Adrenal gland (tissue), 12 donors: ENCODE measurements around the gene CEPT1. TPM values are rescaled to one million over a fixed set of nuclear protein-coding genes. Genes with fewer than 3 reads are reported as not detected.
"Not testable (repeated sequence)": the region's sequence is repeated elsewhere in the genome, so short reads cannot be mapped to it uniquely, and the experiment has no call there.

Source experiments
- DNase-seq, 7 donors: peaks; one replicate each; pipeline ENCODE4 v3.0.0-alpha.2; 2019 to 2020
- H3K27ac ChIP-seq, 5 donors: fragments of 200-600 bp; sonication (generic) in 4 of 5; 1 replicate in 3 of 5; 2 replicates in 2 of 5; pipeline versions ENCODE4 v1.5.1 to v1.8.0; 2016 to 2020; ENCODE audit warnings: mild to moderate bottlenecking in 1 of 5
- H3K27me3 ChIP-seq: fragments of 200-600 bp; 2 replicates; pipeline ENCODE4 v1.8.0; 2021
- H3K36me3 ChIP-seq, 2 donors: fragments of 200-600 bp; replicated peaks in 1 of 2; 1 replicate in 1 of 2; 2 replicates in 1 of 2; pipeline versions ENCODE4 v1.5.1 to v1.8.0; 2018 to 2022
- H3K4me1 ChIP-seq, 2 donors: fragments of 200-600 bp; replicated peaks in 1 of 2; 1 replicate in 1 of 2; 2 replicates in 1 of 2; pipeline versions ENCODE4 v1.5.1 to v1.8.0; 2018 to 2021
- H3K4me3 ChIP-seq, 4 donors: fragments of 200-600 bp; sonication (generic) in 3 of 4; one replicate each; pipeline ENCODE4 v1.5.1; 2016 to 2018
- H3K9me3 ChIP-seq, 3 donors: fragments of 200-600 bp; sonication (generic) in 1 of 3; replicated peaks in 1 of 3; 1 replicate in 2 of 3; 2 replicates in 1 of 3; pipeline versions ENCODE4 v1.5.1 to v1.8.0; 2016 to 2021
- POLR2A ChIP-seq, 2 donors: fragments of 450-650 bp; IDR thresholded peaks; one replicate each; pipeline ENCODE4 v1.6.1; 2017; ENCODE audit warnings: antibody characterized with exemption in 2 of 2, mild to moderate bottlenecking in 2 of 2, moderate library complexity in 1 of 2
- WGBS, 4 donors: extraction: QIAGEN DNeasy Blood & Tissue Kit in 2 of 4; methylation state at CpG; one replicate each; pipeline versions ENCODE4 v1.1.5 to v1.1.7; 2013 to 2017; 5-methylcytosine and 5-hydroxymethylcytosine counted together
- intact Hi-C, 2 donors: fragments of 100-400 bp; cut with DNase I; formaldehyde crosslinking; loops; one replicate each; pipeline versions ENCODE4 v1.14.1 to v1.15.0; 2022 to 2023
- polyA plus RNA-seq, 3 donors: library from polyadenylated mRNA; stranded (reverse); fragments of 200-250 nt in 2 of 3; fragments of 350-450 nt in 1 of 3; fragmentation: Illumina TruSeq in 1 of 3; extraction: RNeasy Lipid Tissue Mini Kit (QIAGEN cat#74804) in 1 of 3; gene quantifications; one replicate each; pipeline ENCODE4 v1.2.3, GENCODE V29; 2013 to 2014
- total RNA-seq, 9 donors: library from RNA; depleted of rRNA in 4 of 9; stranded (reverse); fragments of >200 nt in 4 of 9; fragments of 120-200 nt in 1 of 9; fragmentation: NEBNext Ultra II Directional in 1 of 9; extraction: Animal tissue kit (Norgen Biotek cat#: 25700) in 1 of 9; gene quantifications; one replicate each; pipeline versions ENCODE4 v1.1.0 to v1.2.4, GENCODE V29; 2013 to 2023
- TF ChIP-seq, protein P1 (sequence below), 6 experiments: fragments of 450-650 bp in 4 of 6; fragments of 200-600 bp in 2 of 6; sonication (generic) in 1 of 6; IDR thresholded peaks; 1 replicate in 5 of 6; 2 replicates in 1 of 6; pipeline versions ENCODE4 v1.5.1 to v1.8.0; 2016 to 2021; ENCODE audit warnings: antibody characterized with exemption in 6 of 6, mild to moderate bottlenecking in 2 of 6, moderate library complexity in 1 of 6
- donor health status: healthy with polysubstance abuse.
- donor health status: Bipolar disorder and iron deficiency.
- donor health status: DM: yes; HTN: yes; CAD: no.
- donor health status: DM: no; HTN: no; CAD: no.
- donor health status: DM: no; HTN: no; CAD: no.
- donor health status: DM: yes; HTN: yes; CAD: no.

The CEPT1 gene
- total and polyA plus RNA-seq, 12 donors: 17.0 to 55.8 (median 38.1) TPM

DNA sequence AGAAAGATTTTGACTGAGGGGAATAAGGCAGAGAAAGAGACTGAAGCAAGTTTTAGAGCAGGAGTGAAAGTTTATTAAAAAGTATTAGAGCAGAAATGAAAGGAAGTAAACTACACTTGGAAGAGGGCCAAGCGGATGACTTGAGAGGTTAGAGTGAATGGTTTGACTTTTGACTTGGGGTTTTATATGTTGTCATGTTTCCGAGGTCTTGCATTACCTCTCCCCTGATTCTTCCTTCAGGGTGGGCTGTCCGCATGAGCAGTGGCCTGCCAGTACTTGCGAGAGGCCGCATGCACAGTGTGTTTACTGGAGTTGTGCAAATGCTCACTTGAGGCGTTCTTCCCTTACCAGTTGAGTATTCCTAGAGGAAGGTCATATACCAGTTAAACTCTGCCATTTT lies 73.4 kb downstream of the CEPT1 start:
- Histone ChIP-seq H3K4me1 (peaks cover 14 to 19% of the 10 kb centered on the region in 2 donors), H3K4me3 (no peak overlapping the region), H3K27me3 (no peaks in the 10 kb centered on the region), H3K27ac (no peak overlapping the region), H3K9me3 (no peaks in the 10 kb centered on the region), H3K36me3 (no peaks in the 10 kb centered on the region)
- DNase-seq: no peak
- WGBS, 4 donors: 77 to 84% (median 81%) methylated on average over 6 of the region's 6 CpGs
- intact Hi-C loops: no loop called here
- TF ChIP-seq POLR2A (IDR thresholded peaks at IDR 0.05): no peak
- TF ChIP-seq, protein P1, sequence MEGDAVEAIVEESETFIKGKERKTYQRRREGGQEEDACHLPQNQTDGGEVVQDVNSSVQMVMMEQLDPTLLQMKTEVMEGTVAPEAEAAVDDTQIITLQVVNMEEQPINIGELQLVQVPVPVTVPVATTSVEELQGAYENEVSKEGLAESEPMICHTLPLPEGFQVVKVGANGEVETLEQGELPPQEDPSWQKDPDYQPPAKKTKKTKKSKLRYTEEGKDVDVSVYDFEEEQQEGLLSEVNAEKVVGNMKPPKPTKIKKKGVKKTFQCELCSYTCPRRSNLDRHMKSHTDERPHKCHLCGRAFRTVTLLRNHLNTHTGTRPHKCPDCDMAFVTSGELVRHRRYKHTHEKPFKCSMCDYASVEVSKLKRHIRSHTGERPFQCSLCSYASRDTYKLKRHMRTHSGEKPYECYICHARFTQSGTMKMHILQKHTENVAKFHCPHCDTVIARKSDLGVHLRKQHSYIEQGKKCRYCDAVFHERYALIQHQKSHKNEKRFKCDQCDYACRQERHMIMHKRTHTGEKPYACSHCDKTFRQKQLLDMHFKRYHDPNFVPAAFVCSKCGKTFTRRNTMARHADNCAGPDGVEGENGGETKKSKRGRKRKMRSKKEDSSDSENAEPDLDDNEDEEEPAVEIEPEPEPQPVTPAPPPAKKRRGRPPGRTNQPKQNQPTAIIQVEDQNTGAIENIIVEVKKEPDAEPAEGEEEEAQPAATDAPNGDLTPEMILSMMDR (IDR thresholded peaks at IDR 0.05): no peak

GRCh38 chr1:111214074-111214801 lies 74.2 kb downstream of the CEPT1 start:
- TF ChIP-seq, protein P1 (IDR thresholded peaks at IDR 0.05): no peak
- intact Hi-C loops: no loop called here
- H3K4me3 ChIP-seq: no peak overlapping the region
- no peak for DNase-seq
- peaks cover 14 to 19% of the 10 kb centered on the region in 2 donors for H3K4me1 ChIP-seq
- no peaks in the 10 kb centered on the region for H3K27me3 ChIP-seq
- 81 to 88% (median 85%) methylated on average over 6 of the region's 6 CpGs for WGBS, 4 donors
- H3K9me3 ChIP-seq: no peaks in the 10 kb centered on the region
- H3K27ac ChIP-seq: no peak overlapping the region
- no peaks in the 10 kb centered on the region for H3K36me3 ChIP-seq

- H3K27me3 ChIP-seq: no peaks in the 10 kb centered on the region
- TF ChIP-seq, protein P1 (IDR thresholded peaks at IDR 0.05): no peak
- TF ChIP-seq POLR2A (IDR thresholded peaks at IDR 0.05): no peak
- H3K9me3 ChIP-seq: no peaks in the 10 kb centered on the region
- intact Hi-C loops: no loop called here
- 92 to 96% (median 93%) methylated on average over 7 of the region's 7 CpGs for WGBS, 4 donors
- no peak overlapping the region for H3K4me3 ChIP-seq
- no peak for DNase-seq
- no peaks in the 10 kb centered on the region for H3K36me3 ChIP-seq
- H3K27ac ChIP-seq: no peak overlapping the region
- H3K4me1 ChIP-seq: peaks cover 14 to 19% of the 10 kb centered on the region in 2 donors
Measured at GRCh38 chr1:111214884-111215283, 74.9 kb downstream of the CEPT1 start.

DNA sequence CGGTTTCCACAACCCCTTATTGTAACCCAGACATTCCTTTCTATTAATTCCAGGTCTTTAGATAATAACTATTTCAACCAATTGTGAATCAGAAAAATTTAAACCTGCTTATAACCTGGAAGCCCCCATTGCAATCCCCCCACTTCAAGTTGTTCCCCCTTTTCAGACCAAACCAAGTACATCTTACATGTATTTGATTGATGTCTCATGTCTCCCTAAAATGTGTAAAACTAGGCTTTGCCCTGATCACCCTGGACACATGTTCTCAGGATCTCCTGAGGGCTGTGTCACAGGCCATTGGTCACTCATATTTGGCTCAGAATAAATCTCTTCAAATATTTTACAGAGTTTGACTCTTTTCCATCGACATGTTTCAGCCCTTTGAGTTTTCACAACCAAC lies 75.3 kb downstream of the CEPT1 start:
- peaks cover 14 to 19% of the 10 kb centered on the region in 2 donors for H3K4me1 ChIP-seq
- H3K9me3 ChIP-seq, H3K27ac ChIP-seq, intact Hi-C loops, DNase-seq, H3K36me3 ChIP-seq, H3K27me3 ChIP-seq, H3K4me3 ChIP-seq: not testable (repeated sequence)
- 88 to 95% (median 93%) methylated on average over 2 of the region's 2 CpGs for WGBS, 4 donors

GRCh38 chr1:111216751-111217150 lies 76.7 kb downstream of the CEPT1 start:
- no peaks in the 10 kb centered on the region for H3K36me3 ChIP-seq

More at GRCh38 chr1:111216751-111217150, 76.7 kb downstream of the CEPT1 start:
- H3K9me3 ChIP-seq: no peaks in the 10 kb centered on the region
- 74 to 87% (median 81%) methylated on average over 5 of the region's 5 CpGs for WGBS, 4 donors
- DNase-seq: no peak
- H3K27ac ChIP-seq: no peak overlapping the region
- no peak overlapping the region for H3K4me3 ChIP-seq
- H3K4me1 ChIP-seq: peaks cover 13 to 16% of the 10 kb centered on the region in 2 donors
- TF ChIP-seq, protein P1 (IDR thresholded peaks at IDR 0.05): no peak
- no peak for TF ChIP-seq POLR2A (IDR thresholded peaks at IDR 0.05)
- intact Hi-C loops: no loop called here
- no peaks in the 10 kb centered on the region for H3K27me3 ChIP-seq
